ENCODE data around the gene TSPAN31.
"Not testable (repeated sequence)": the region's sequence is repeated elsewhere in the genome, so short reads cannot be mapped to it uniquely, and the experiment has no call there.

DNA sequence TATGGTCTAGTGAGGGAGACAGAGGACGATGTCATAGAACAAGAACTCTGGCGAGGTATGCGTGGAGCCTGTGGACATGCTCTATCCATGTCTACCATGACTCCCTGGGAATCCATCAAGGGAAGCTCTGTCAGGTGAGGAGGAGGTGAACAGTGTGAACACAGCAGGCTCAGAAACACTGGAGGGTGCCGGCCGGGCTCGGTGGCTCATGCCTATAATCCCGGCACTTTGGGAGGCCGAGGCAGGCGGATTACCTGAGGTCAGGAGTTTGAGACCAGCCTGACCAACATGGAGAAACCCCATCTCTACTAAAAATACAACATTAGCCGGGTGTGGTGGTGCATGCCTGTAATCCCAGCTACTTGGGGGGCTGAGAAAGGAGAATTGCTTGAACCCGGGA is 29.8 kb downstream of the TSPAN31 start:
- TF ChIP-seq POLR2AphosphoS5 (IDR thresholded peaks at IDR 0.05; ENCODE audit: borderline replicate concordance, low read depth, low read length); EZH2 (IDR thresholded peaks at IDR 0.05): not testable (repeated sequence)
